ENCODE measurements around the gene PCK2.
"Not testable (repeated sequence)": the region's sequence is repeated elsewhere in the genome, so short reads cannot be mapped to it uniquely, and the experiment has no call there.

Gene PCK2

GRCh38 chr14:24095271-24096068, 1.4 kb downstream of the PCK2 start:
- peak; percentile 48 for DNase-seq (ENCODE audit: low read depth)

GRCh38 chr14:24096545-24097181, 2.6 kb downstream of the PCK2 start:
- DNase-seq (ENCODE audit: low read depth): no peak

- DNase-seq (ENCODE audit: low read depth): no peak
Measured at GRCh38 chr14:24098229-24098926, 4.3 kb downstream of the PCK2 start.

GRCh38 chr14:24098927-24099813, 5.1 kb downstream of the PCK2 start:
- DNase-seq (ENCODE audit: low read depth): no peak

GRCh38 chr14:24100197-24100981, 6.3 kb downstream of the PCK2 start:
- no peak for DNase-seq (ENCODE audit: low read depth)

- no peak for DNase-seq (ENCODE audit: low read depth)
Measured at GRCh38 chr14:24100982-24101494, 6.9 kb downstream of the PCK2 start.

GRCh38 chr14:24102357-24103048, 8.4 kb downstream of the PCK2 start:
- DNase-seq (ENCODE audit: low read depth): no peak

- no peak for DNase-seq (ENCODE audit: low read depth)
Measured at GRCh38 chr14:24103451-24103850, 9.3 kb downstream of the PCK2 start.

GRCh38 chr14:24105609-24106239, 11.6 kb downstream of the PCK2 start:
- DNase-seq (ENCODE audit: low read depth): not testable (repeated sequence)

GRCh38 chr14:24106672-24107271, 12.7 kb downstream of the PCK2 start:
- no peak for DNase-seq (ENCODE audit: low read depth)

- DNase-seq (ENCODE audit: low read depth): no peak
Measured at GRCh38 chr14:24108336-24108874, 14.3 kb downstream of the PCK2 start.

- no peak for DNase-seq (ENCODE audit: low read depth)
Measured at GRCh38 chr14:24110060-24110459, 15.9 kb downstream of the PCK2 start.

GRCh38 chr14:24110523-24110922, 16.4 kb downstream of the PCK2 start:
- no peak for DNase-seq (ENCODE audit: low read depth)

- DNase-seq (ENCODE audit: low read depth): no peak
Measured at GRCh38 chr14:24113379-24113800, 19.3 kb downstream of the PCK2 start.

- DNase-seq (ENCODE audit: low read depth): peak; percentile 49
Measured at GRCh38 chr14:24113801-24114531, 19.9 kb downstream of the PCK2 start.

GRCh38 chr14:24114532-24115421, 20.7 kb downstream of the PCK2 start, which contains the start of the genes DCAF11 and NRL:
TSS of gene DCAF11 (plus strand) at chr14:24114777. CDS start at chr14:24115595, 818 bp downstream.
TSS of gene NRL (minus strand) at chr14:24114949. CDS start at chr14:24082848, 32,101 bp downstream.
- peak; percentile 99 for DNase-seq (ENCODE audit: low read depth)
